ENCODE data around the gene ITIH2. TPM values are rescaled to one million over a fixed set of nuclear protein-coding genes. Genes with fewer than 3 reads are reported as not detected.

The ITIH2 gene
- total RNA-seq, 2 donors from 2014 or later, result not detected

GRCh38 chr10:7787857-7788638 is 84.9 kb downstream of the ITIH2 start, which contains the start of the genes ATP5F1C and KIN:
TSS of gene ATP5F1C (plus strand) at chr10:7788177. CDS start at chr10:7788208, 31 bp downstream.
TSS of gene KIN (minus strand) at chr10:7787993. CDS start at chr10:7787933, 60 bp downstream.
- peak; percentile 99 for DNase-seq (ENCODE audit: low spot score)
- intact Hi-C loops (cut with DNase I), result no loop called here

GRCh38 chr10:7788639-7789286 is 85.6 kb downstream of the ITIH2 start:
- intact Hi-C loops (cut with DNase I), result no loop called here

GRCh38 chr10:7789390-7789789 is 86.3 kb downstream of the ITIH2 start:
- intact Hi-C loops (cut with DNase I), result no loop called here
- DNase-seq (ENCODE audit: low spot score), result no peak

More at GRCh38 chr10:7788639-7789286, 85.6 kb downstream of the ITIH2 start:
- no peak for DNase-seq (ENCODE audit: low spot score)

- intact Hi-C loops (cut with DNase I), result no loop called here
- no peak for DNase-seq (ENCODE audit: low spot score)
Measured at GRCh38 chr10:7792541-7792940, 89.4 kb downstream of the ITIH2 start.

GRCh38 chr10:7794251-7795026 is 91.3 kb downstream of the ITIH2 start:
- no peak for DNase-seq (ENCODE audit: low spot score)
- intact Hi-C loops (cut with DNase I), result no loop called here

GRCh38 chr10:7795605-7796004 is 92.5 kb downstream of the ITIH2 start:
- no peak for DNase-seq (ENCODE audit: low spot score)
- intact Hi-C loops (cut with DNase I), result no loop called here

- intact Hi-C loops (cut with DNase I), result no loop called here
- no peak for DNase-seq (ENCODE audit: low spot score)
Measured at GRCh38 chr10:7797582-7797981, 94.5 kb downstream of the ITIH2 start.

Other genes starting within 250 kb of the ITIH2 start
- gene ITIH5, start 36.4 kb upstream of the ITIH2 start, total RNA-seq, result 10 to 100 TPM; 33.6 to 67.0 TPM
- gene KIN, start 84.7 kb downstream of the ITIH2 start, total RNA-seq, result 10 to 100 TPM in 1 of 2 donors, 1 to 10 TPM in 1; 8.7 to 11.1 TPM
- gene ATP5F1C, start 84.9 kb downstream of the ITIH2 start, total RNA-seq, result 100 to 1,000 TPM; 202 to 212 TPM
- 10 to 100 TPM in 1 of 2 donors, 1 to 10 TPM in 1; 9.9 to 10.8 TPM for gene TAF3, start 115.2 kb downstream of the ITIH2 start, total RNA-seq

All from posterior vena cava (tissue), 2 donors.